Pons (tissue), 1 donor: ENCODE results near the gene CNPY1.
"Not testable (repeated sequence)": the region's sequence is repeated elsewhere in the genome, so short reads cannot be mapped to it uniquely, and the experiment has no call there.

Experiments used
- DNase-seq: peaks from one replicate; pipeline ENCODE4 v3.0.0-alpha.2; 2016; ENCODE audit warnings: low spot score

CNPY1 gene

DNA sequence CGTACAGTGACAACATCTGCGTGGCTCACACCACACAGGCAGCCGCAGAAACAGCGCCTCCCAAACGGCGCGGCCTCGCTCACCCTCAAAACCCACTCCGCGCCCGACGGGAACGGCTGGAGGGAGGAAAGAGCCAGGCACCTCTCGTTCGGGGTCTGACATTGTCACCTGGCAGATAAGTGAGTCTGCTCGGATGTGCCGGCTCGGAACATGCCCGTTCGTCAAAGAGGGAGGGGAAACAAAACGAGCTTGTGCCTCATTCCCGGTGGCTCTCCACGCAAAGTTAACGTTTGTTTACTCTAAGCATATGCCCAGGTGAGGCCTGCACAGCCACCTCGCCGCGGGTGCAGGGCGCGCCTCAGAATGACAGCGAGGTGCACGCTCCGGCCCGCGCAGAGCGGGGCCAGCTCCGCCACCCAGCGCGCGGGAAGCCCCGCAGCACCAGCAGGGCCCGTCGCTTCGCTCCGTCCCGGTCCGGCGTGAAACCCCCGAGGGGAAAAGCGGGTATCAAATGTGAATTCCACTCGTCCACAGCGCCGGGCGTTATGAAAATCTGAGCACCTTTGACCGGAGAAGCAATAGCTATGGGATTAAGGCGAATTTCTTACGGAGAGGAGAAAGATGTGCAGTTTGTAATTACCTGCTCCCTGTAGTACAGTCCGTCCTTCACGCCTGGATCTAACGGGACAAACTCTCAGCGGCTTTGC lies 13.1 kb downstream of the CNPY1 start:
- DNase-seq: no peak

DNA sequence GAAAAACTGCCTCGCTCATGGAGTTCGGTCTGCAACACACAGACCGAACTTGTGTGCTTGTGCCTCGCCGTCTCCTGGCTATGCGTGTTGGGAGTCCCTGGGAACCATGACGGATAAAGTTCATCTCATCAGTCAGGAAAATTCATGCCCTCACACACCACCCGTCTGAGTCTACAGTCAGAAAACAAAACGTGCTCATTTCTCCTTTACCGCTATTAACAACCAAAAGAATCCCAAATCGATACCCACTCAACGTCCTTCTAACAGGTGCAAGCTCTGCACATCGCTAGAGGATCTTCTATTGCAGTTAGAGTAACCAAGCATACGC lies 13.6 kb downstream of the CNPY1 start:
- no peak for DNase-seq

DNA sequence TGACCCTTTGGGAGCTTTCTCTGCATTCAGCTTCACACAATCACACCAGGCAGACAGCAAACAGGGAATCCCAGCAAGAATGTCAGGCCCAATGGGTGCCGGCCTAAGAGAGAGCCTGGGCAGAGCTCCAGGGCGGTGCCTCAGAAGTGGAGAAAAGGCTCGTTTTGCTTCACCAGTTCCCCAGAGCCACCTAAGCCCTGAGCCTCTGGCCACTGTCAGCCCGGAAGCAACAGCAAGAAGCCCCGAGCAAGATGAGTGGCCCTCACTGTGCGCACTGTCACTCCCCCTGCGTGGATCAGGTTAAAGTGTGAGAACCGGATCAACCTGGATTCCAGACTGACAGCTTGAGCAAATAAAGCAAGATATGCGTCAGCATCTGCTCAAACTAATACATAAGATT lies 14.7 kb downstream of the CNPY1 start:
- DNase-seq: no peak

DNA sequence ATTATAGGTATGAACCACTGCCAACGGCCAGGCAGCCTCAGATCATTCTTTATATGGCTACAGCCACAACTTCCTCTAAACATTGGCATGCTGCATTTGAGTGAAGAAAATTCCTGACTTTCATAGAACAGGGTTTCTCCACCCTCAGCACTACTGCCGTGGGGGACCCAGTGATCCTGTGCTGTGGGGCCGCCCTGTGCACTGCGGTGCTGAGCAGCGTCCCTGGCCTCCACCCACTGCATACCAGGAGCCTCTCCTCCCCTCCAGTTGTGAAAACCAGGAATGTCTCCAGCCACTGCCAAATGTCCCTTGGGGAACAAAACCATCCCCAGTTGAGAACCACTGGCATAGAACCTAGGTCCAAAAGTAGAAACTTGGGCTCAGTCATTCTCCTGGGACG lies 15.8 kb downstream of the CNPY1 start:
- no peak for DNase-seq

DNA sequence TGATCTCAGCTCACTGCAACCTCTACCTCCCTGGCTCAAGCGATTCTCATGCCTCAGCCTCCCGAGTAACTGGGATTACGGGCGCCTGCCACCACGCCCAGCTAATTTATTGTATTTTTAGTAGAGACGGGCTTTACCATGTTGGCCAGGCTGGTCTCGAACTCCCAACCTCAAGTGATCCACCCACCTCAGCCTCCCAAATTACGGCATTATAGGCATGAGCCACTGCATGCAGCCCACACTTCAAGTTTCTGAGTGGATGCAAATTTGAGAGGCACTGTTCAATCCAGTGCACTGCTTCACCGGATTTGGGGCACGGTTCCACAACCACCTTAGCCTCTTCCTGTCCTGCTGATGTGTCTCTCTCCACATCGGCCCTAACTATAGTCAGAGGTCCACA lies 16.5 kb downstream of the CNPY1 start:
- no peak for DNase-seq

DNA sequence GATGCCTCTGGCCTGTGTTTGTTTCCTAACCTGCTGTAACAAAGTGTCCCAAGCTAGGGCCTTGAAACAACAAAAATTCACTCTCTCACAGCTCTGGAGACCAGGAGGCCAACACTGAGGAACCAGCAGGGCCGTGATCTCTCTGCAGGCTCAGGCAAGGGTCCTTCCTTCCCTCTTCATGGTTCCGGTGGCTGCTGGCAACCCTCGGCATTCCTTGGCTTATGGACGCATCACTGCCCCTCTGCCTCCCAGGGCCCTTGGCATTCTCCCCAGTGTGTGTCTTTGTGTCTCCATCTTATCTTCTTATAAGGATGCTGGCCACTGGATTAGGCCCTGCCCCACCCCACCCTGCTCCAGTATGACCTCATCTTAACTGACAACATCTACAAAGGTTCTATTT lies 17.0 kb downstream of the CNPY1 start:
- no peak for DNase-seq

DNA sequence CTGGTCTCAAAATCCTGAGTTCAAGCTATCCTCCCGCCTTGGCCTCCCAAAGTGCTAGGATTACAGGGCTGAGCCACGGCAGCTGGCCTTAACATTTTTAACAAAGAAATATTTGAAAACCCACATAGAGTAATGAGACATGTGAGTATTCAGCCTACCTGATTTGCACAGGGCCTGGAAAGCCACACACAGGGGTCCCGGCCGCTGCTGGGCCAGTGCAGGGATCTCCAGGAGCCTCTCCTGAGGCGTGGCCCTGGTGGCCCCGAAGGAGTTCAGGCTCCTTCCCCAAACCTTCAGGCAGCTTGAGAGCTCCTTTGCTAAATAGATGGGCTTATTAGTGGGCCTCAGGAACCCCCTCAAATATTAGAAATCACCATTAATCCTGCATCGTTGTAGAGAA lies 18.7 kb downstream of the CNPY1 start:
- DNase-seq: no peak

DNA sequence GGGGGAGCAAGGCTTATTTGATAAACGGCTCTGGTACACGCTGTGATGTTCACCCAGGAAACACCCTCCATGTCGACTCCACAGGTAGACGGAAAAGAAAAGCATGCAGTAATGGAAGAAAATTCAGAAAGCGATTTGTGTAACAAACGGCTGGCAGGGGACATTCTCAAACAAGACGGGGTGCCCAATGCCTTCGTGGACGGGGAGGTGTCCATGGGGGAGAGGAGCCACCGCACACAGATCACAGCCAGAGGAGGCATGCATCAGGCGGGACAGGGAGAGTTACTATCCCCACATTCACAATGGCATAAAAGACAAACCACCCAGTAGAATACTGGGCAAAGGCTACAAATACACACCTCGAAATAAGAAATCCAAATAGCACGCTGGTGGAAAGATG lies 20.1 kb downstream of the CNPY1 start:
- DNase-seq: no peak

DNA sequence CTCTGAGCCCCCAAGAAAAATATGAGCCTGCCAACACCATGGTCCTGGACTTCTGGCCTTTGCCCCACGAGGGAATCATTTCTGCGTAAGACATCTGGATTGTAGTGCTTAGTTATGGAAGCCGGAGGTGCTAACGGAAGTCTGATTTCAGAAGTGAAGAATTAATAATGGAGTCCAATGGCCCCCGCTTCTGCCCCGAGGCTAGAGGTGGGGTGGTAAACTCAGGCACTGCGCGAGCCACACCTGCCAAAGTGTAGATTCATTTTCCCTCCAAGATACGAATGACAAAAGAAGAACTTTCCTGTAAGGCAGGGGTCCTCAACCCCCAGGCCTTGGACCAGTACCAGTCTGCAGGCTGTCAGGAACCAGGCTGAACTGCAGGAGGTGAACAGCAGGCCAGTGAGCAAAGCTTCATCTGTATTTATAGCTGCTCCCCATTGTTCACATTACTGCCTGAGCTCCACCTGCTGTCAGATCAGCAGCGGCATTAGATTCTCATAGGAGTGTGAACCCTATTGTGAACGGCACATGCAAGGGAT lies 22.3 kb downstream of the CNPY1 start:
- no peak for DNase-seq

DNA sequence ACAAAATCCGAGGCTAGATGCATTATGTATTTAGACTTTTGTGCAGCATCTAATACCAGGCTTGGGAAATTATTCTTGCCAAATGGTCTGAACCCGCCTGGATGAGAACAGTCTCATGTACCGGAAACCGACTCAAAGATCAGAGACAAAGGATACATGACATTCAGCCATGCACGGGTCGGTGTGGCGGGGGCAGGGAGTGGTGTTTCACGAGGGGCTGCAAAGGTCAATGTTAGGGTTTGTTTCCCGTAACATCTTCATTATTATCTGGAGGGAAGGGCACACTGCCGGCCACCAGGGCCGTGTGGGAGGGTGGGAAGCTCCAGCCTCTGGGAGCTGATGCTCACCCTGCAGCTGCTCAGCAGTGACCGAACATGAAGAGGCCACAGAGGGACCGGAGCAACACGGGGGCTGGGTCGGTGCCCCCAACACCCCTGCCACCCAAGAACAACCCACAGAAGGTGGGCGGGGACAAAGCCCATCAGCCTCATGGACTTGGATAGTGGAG lies 23.1 kb downstream of the CNPY1 start:
- DNase-seq: no peak

DNA sequence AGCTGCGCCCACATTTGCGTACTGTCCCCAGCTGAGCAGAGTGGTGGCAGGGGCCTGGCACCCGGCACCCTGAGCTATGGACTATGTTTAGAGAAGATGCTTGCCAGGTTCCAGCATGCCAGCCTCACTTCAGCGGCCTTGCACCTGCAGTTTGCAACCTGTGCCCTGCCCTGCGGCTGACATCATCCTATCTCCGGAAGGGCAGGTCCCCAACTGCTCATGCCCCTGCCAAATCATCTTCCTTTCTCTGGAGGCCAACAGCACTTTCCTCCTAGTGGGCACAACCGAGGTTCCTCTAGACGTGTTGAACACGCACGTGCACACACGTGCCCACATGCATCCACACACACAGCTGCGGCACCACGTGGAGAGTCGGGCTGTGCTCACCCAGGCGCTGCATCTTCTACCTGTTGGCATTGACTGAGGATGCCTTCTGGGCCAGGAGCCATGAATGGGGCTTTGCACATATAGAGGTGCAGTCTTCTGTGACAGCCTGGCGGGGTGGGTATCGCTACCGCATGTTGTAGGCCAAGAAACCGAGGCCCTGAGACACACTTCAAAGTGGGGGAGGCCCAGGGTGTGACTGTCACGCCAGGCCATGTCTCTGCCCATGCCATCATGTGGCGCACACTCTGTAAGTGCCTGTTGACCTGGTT lies 24.5 kb downstream of the CNPY1 start:
- DNase-seq: no peak

DNA sequence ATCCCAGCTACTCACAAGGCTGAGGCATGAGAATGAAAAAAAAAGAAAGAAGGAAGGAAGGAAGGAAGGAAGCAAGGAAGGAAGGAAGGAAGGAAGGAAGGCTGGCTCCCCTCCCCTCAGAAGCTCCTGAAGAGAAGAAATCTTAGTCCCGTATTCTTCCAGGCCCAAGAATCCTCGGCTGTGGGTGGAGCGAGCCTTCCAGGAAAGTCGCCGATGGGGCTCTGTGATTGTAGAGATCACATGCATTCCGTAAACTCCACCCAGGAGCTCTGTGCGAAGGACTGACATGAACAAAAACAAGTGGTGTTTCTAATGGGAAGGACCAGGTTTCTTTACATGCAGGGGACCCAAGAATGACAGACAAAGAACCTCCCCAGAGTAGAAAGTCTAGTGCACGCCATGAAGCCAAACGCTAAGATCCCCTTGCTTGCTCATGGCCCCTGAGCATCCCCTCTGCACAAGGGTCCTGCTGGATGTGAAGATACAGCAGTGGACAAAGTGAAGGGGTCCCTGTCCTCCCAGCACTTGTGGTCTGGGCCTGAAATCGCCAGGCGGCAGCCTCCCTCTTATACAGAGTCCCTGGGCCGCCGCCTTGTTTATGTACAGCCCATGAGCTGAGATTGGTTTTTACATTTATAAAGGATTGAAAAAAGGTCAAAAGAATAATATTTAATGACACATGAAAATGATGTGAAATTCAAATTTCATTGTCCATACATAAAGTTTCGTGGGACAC lies 25.2 kb downstream of the CNPY1 start:
- DNase-seq: no peak

DNA sequence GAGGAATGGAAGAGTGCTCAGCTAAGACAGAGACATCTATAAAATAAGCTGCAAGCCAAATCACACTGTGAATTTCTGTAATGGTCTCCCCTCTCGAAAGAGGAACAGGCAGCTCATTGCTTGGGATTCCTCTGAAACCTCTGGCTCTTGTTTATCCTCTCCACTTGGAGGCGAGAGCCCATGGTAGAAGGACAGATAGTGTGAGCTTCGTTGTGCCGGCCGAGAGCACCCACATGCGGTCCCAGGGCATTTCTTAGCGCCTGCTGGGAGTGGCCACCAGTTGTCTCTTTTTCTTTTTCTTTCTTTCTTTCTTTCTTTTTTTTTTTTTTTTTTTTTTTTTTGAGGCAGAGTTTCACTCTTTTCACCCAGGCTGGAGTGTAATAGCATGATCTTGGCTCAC lies 26.2 kb downstream of the CNPY1 start:
- no peak for DNase-seq

DNA sequence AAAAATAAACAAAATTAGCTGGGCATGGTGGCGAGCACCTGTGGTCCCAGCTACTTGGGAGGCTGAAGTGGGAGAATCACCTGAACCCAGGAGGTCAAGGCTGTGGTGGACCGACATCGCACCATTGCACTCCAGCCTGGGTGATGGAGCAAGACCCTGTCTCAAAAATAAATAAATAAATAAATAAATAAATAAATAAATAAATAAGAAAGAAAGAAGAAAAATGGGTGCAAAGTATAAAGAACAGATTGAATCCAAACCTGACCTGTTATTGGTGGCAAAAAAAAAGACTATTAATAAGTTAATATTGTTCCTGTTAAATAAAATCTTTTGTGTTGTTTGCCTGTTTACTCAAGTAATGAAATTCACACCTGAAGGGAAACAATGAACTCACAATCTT lies 27.0 kb downstream of the CNPY1 start:
- DNase-seq: not testable (repeated sequence)

DNA sequence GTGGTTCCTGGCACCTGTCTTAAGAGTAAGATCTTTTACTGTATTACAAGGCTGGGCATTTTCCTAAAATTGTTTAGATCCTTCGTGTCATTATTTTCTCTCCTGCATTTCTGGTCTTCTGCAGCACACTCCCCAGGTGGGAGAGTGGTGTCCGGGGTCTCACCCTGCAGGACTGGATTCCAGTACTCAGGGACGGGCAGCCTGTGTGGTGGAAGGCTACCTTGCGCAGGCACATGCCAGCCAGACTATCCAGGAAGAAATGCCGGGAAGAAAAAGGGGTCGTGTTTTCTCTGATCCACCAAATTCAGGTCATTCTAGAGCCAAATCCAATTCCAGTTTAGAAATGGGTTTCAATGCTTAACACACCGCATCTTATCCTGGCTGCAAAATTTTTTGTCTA lies 27.7 kb downstream of the CNPY1 start:
- DNase-seq: no peak

DNA sequence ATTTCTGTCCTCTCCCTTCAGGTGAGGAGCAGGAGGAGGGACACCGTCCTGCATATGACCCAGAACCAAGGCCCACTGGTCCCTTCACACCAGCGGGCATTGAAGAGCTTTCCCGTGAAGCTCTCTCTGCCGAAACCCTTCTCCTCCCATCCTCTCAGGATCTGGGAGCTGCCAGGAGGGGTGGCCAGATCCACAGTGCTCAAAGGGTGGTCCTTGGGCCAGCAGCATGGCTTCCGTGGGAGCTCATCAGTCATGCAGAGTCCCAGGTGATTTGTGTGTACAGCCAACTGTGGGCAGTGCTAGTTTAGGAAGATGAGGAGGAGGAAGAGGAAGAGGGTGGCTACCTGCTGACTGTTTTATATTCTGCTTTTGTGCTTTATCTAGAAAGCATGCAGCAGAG lies 28.4 kb downstream of the CNPY1 start:
- no peak for DNase-seq

DNA sequence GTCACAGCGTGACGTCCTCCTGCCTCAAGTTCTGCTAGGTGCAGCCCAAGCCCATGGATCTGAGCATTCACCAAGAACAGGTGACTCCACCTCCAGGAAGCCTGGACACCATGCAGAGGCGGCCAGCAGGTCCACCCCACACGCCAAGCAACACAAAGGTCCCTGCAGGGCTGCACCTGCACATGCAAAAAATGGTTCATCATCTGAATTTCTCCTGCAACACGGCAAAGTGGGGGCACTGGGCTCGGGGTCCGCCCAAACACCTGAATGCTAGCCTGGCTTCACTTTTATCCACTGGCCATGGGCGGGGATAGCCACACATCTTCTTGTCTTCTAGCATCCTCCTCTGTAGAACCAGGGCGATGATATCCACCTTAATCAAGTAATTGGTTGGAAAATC lies 28.9 kb downstream of the CNPY1 start:
- DNase-seq: no peak

DNA sequence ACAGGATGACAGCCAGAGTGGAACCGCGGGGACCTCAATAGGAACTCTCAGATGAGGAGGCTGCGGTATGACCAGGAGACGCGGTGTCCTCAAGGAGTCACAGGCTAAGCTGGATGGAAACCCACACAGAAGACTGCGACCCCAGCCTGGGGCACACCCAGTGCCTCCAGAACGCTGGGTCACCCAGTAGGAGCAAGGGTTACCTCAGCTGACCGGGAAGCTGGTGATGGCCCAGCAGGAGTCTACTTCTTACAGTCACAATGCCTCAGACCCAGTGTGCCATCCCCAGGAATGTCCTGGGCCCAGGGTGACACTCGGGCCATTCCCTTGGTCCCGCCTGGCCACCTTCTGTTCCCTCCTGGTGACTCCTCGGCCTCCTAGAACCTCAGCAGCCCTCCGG lies 29.9 kb downstream of the CNPY1 start:
- DNase-seq: no peak

DNA sequence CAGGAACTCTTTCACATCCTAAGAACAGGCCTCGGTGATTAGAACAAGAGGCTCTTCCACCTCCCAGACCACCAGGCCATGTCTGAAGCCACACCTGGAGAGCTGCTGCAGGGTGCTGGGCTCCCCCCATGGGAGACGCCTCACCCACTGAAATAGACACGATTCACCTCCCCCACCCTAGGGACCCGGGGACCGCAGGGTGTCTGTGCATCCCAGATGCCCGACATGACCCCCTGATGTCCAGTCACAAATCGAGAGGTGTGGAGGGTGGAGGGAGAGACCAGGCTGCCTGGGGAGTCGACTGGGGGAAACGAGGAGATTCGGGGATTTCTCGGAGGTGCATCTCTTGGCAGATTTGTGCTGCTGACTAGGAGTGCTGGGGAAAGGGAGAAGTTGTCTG lies 31.0 kb downstream of the CNPY1 start:
- no peak for DNase-seq

DNA sequence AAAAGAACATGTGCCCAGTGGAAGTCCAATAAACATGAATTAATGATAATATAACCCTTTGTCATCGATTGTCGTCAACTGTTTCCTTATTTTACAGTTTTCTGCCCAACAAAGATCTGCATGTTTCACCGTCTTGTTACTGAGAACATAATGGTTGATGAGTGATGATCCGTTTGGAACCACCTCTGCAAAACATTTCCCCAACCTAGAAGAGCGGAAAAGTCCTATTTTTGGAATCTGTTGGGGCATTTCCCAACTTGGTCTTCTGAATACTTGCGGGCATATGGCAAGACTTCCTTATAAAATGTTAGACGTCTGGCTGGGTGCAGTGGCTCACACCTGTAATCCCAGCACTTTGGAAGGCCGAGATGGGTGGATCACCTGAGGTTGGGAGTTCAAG lies 32.1 kb downstream of the CNPY1 start:
- DNase-seq: no peak

DNA sequence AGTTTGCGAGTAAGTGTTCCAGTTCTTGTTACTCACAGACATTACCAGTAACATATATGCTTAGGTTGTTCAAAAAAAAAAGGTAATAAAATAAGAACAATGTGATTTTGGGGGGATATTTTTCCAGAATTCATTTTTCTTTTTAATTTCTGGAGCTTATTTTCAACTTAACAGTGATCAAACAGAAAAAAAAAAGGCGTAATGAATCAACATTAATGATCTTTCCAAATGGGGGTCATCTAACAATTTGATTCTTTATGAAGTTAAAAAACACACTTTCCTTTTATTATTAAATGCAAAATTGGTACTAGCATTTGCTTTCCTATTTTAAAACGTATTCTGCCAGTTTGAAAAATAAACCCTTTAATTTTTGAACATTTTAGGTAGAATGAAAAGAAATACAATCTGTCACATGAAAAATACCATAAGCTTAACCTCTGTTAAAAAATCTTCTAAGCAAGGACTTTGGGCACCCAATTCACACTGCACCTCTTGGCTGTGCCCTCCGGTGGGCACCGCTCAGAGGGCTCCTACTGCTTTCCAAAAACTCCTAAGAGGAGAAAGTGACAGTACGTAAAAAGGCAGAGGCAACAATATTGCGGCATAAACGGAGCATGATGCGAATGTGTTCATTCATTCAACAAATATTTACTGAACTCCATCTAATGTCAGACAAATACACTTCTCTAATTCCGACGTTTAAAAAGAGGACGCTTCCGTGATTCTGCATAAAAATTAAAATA lies 32.6 kb downstream of the CNPY1 start:
- no peak for DNase-seq

DNA sequence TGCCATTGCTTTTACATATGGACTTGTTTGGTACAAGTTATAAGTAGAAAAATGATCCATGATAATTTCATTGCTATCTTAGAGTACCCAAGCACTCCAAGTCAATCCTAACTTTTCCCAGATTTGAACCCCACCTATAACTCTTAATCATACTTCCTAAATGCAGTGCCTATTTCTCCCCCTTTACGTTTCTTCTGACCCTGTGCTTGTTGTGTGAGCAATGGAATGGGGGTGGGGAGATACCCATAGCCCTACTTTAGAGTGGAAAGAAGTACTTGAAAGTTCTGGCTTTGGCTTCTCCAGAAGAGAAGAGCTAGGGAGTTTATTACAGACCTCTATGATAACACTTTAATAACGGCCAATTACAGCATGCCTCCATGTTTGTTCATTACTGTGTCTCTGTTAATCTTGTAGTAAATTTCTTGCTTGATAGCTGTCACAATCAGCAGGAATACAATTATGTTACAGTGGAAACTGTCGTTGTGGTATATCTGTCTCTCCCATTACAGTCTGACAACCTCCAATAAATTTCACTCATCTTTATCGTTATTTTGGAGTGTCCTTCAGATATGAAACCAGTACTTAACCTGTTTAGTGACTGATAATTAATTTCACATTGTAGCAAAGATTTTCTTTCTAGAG lies 34.0 kb downstream of the CNPY1 start:
- DNase-seq: no peak
